ENCODE measurements around the gene TMEM161A.

DNA sequence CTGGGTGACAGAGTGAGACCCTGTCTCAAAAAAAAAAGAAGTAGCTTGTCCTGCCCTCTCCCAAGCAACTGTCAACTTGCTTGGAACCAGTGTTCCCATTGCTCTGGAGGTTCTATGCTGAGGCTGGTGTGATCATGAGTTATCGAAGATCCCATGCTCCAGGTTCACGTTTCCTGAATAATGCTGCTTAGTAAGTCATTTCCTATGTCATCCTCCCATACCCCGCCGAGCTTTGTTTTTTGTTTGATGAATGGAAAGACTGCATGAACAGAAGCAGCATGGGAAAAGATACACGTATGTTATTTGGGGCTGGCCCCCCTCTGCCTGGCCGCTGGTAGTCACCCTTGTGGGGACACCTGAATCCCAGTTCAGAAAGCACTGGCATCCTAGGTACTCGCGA, 63.2 kb downstream of the TMEM161A start:
- TF ChIP-seq POLR2A (IDR thresholded peaks at IDR 0.05) (no peak), CTCF (IDR thresholded peaks at IDR 0.05) (no peak), EP300 (IDR thresholded peaks at IDR 0.05) (no peak)

Measured in ovary (tissue), 3 donors.